ENCODE results near the gene APOA1.

APOA1 gene

DNA sequence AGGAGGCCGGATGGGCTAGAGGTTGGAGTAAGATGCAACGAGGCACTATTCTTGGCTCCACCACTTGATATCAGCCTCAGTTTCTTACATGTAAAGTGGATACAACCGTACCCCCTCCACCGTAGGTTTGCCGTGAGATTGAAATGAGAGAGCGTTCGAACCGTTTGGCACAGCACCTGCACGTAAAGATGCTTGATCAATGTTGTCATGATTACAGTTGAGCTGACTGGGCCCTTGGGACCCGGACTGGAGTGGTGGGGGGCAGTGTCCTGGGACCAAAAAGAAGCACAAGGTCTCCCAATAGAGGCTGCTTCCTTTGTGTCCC, 4.0 kb downstream of the APOA1 start:
- no peak for DNase-seq

DNA sequence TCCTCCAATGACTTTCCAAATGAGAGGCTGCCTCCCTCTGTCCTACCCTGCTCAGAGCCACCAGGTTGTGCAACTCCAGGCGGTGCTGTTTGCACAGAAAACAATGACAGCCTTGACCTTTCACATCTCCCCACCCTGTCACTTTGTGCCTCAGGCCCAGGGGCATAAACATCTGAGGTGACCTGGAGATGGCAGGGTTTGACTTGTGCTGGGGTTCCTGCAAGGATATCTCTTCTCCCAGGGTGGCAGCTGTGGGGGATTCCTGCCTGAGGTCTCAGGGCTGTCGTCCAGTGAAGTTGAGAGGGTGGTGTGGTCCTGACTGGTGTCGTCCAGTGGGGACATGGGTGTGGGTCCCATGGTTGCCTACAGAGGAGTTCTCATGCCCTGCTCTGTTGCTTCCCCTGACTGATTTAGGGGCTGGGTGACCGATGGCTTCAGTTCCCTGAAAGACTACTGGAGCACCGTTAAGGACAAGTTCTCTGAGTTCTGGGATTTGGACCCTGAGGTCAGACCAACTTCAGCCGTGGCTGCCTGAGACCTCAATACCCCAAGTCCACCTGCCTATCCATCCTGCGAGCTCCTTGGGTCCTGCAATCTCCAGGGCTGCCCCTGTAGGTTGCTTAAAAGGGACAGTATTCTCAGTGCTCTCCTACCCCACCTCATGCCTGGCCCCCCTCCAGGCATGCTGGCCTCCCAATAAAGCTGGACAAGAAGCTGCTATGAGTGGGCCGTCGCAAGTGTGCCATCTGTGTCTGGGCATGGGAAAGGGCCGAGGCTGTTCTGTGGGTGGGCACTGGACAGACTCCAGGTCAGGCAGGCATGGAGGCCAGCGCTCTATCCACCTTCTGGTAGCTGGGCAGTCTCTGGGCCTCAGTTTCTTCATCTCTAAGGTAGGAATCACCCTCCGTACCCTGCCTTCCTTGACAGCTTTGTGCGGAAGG, 4.8 kb downstream of the APOA1 start:
- DNase-seq: no peak

DNA sequence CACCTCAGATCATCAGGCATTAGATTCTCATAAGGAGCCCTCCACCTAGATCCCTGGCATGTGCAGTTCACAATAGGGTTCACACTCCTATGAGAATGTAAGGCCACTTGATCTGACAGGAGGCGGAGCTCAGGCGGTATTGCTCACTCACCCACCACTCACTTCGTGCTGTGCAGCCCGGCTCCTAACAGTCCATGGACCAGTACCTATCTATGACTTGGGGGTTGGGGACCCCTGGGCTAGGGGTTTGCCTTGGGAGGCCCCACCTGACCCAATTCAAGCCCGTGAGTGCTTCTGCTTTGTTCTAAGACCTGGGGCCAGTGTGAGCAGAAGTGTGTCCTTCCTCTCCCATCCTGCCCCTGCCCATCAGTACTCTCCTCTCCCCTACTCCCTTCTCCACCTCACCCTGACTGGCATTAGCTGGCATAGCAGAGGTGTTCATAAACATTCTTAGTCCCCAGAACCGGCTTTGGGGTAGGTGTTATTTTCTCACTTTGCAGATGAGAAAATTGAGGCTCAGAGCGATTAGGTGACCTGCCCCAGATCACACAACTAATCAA, 5.6 kb downstream of the APOA1 start:
- no peak for DNase-seq

DNA sequence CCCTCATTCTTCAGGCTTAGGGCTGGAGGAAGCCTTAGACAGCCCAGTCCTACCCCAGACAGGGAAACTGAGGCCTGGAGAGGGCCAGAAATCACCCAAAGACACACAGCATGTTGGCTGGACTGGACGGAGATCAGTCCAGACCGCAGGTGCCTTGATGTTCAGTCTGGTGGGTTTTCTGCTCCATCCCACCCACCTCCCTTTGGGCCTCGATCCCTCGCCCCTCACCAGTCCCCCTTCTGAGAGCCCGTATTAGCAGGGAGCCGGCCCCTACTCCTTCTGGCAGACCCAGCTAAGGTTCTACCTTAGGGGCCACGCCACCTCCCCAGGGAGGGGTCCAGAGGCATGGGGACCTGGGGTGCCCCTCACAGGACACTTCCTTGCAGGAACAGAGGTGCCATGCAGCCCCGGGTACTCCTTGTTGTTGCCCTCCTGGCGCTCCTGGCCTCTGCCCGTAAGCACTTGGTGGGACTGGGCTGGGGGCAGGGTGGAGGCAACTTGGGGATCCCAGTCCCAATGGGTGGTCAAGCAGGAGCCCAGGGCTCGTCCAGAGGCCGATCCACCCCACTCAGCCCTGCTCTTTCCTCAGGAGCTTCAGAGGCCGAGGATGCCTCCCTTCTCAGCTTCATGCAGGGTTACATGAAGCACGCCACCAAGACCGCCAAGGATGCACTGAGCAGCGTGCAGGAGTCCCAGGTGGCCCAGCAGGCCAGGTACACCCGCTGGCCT, 7.1 kb downstream of the APOA1 start:
- DNase-seq: no peak

DNA sequence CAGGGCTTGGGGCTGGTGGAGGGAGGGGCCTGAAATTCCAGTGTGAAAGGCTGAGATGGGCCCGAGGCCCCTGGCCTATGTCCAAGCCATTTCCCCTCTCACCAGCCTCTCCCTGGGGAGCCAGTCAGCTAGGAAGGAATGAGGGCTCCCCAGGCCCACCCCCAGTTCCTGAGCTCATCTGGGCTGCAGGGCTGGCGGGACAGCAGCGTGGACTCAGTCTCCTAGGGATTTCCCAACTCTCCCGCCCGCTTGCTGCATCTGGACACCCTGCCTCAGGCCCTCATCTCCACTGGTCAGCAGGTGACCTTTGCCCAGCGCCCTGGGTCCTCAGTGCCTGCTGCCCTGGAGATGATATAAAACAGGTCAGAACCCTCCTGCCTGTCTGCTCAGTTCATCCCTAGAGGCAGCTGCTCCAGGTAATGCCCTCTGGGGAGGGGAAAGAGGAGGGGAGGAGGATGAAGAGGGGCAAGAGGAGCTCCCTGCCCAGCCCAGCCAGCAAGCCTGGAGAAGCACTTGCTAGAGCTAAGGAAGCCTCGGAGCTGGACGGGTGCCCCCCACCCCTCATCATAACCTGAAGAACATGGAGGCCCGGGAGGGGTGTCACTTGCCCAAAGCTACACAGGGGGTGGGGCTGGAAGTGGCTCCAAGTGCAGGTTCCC, 7.8 kb downstream of the APOA1 start, which contains the start of gene APOC3:
APOC3 (plus strand) TSS at position 383 of the 659 bp plus-strand sequence. CDS start 676 bp downstream, outside the sequence.
- DNase-seq: no peak

DNA sequence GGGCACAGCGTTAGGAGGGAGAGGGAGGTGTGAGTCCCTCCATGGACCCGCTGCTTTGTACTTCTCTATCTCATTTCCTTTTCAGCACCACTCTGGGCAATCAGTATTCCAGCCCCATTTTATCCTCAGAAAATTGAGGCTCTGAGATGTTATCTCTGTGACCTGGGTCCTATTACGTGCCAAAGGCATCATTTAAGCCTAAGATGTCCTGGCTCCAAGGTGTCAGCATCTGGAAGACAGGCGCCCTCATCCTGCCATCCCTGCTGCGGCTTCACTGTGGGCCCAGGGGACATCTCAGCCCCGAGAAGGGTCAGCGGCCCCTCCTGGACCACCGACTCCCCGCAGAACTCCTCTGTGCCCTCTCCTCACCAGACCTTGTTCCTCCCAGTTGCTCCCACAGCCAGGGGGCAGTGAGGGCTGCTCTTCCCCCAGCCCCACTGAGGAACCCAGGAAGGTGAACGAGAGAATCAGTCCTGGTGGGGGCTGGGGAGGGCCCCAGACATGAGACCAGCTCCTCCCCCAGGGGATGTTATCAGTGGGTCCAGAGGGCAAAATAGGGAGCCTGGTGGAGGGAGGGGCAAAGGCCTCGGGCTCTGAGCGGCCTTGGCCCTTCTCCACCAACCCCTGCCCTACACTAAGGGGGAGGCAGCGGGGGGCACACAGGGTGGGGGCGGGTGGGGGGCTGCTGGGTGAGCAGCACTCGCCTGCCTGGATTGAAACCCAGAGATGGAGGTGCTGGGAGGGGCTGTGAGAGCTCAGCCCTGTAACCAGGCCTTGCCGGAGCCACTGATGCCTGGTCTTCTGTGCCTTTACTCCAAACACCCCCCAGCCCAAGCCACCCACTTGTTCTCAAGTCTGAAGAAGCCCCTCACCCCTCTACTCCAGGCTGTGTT, 8.5 kb downstream of the APOA1 start:
- DNase-seq: no peak

DNA sequence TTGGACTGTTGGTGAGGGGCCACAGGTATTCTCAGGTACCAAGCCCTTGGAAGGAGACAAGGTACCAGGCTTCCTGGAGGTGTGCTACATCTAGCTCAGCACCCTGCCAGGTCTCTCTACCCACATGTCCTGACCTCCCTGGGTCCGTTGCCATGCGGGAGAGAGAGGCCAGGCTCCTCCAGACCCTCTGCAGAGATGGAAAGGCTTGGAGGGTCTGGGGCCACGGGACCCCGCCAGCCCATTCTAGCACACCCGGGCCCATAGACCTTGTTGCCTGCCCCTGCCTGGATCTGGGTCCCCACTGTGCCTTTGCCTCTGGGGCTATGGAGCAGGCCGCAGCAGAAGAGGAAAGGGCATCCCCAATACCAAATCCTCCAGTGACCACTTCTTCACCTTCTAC, 10.0 kb downstream of the APOA1 start:
- no peak for DNase-seq

DNA sequence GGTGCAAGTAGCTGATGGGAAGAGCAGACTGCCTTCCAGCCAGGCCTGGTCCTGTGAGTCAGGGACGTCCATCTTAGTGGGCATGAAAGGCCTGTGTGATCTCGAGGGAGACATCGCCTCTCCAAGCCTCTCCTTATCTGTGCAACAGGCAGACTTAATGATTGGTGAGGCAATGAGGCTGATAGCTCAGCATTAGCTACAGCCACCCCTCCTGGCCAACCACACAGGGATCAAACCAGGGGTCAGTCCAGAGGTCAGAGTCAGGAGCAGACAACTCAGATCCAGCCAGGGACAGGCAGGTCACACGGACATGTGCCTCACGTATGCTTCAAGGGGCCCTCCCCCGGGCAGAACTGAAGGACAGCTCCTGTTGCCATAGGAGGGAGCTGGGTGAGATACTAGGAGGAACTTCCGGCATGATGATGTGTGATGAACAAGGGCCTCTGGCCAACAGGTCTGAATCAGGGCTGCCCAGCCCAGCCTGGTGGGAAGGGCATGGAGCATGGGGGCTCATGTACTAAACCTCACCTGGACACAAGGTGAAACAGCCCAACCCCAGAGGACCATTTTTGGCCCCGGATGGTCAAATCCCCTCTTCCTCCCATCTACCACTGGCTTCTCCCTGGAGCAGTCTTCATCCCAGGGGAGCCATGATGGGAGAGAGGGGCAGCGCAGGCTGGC, 10.5 kb downstream of the APOA1 start:
- no peak for DNase-seq

DNA sequence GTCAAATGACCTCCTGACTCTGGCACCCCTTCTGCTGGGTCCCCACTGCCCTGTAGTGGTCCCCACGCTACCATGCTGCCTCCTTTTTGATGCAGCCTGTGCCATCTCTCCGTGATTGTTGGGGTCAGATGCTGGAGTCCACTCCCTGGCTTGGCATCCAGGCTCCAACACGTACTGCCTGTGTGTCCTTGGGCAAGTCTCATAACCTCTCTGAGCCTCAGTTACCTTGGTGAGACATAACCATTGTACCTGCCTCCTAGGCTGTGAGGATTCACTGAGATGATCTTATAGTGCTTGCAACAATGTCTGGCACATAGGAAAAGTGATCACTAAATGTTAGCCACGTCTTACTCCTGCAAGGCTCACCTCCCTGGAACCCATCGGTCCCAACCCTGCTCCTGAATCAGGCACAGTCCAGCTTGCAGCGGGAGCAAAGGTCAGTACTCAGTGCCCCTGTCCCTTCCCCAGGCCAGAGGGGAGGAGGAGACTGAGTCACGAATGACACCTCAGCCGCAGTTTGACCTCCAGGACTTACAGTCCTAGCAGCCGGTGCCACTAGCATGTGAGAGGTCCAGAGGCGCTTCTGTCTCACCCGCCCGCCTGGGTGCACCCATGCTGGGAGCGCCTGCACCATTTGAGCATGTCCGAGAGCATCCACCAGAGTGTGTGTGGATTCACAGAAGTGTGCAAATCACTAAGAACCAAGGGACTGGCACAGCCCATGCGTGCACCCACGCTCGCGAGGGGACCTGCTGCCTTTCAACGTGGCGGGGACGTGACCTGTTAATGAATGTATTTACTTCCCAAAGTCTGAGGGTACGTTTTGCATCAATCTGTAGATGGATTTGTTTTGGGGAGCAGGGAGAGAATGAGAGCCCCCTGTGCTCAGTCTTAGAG, 11.3 kb downstream of the APOA1 start:
- no peak for DNase-seq

DNA sequence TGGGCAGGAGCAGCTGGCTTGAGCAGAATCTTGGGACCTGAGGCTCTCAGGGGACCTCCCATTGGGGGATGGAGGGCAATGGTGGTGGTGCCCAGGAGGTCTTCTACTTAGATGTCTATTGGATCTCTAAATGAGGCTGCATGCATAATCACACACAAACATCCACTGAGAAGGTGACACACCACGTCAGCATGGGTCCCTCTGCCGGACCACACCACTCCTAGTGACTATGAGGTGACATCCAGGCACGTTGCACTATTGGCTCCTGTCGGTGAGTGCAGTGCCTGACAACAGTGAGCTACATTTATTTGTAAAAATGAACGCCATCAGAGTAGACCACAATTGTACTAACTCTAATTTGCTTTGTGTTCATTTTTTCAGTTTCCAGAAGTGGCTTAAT, 12.0 kb downstream of the APOA1 start:
- DNase-seq: no peak

DNA sequence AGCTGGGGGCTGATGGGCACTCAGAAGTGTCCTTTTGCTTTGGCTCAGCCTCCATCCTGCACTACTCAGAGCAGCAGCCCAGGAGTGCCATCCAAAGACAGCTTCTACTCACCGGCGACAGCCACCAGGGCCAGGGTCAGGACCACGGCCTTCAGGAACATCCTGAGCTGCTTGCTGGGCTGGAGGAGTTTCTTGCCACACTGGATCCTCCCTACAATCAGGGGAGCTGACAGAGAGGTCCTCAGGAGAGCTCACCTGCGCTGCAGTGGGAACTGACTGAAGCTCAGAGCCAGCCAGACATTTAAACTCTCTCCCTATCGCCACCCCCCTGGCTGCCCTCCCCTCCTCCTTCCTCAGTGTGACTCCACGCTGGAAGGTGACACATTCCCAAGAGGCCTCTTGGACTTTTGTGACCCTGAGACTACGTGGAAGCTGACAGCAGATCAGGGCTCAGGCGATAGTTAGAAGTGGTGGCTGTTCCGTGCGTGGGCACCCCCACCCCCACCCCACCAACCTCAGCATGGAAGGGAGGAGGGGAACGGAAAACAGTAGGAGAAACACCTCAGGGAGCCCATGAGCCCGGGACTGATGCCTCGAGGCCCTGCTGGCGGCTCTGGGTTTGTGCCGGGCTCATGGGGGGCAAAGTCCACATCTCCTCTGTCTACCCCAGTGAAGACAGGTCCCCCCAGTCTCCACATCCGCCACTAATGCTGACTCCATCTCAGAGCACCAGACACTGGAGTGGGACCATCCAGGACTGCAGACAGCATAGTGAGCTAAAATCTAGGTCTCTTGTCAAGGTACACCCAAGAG, 14.2 kb downstream of the APOA1 start, which contains the start of gene APOA4:
APOA4 (minus strand) TSS at position 274 of the 813 bp plus-strand sequence; CDS start at position 161, 113 bp downstream.
- no peak for DNase-seq

DNA sequence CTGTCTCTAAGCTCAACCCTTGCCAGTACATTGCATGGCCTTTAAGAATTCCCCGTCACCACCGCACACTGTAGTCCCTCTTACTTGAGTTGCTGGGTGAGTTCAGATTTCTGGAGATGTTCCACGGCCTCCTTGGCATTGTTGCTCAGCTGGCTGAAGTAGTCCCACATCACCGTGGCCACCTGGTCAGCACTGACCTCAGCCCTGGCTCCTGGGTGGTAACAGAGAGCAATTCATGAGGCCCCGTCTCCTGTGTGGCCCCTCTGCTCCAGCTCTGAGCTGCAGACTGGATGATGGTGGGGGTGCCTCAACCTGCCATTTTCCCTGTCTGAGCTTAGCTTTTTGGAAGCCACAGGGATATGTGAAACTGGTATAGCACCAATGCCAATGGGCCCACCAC, 14.8 kb downstream of the APOA1 start:
- DNase-seq: no peak

DNA sequence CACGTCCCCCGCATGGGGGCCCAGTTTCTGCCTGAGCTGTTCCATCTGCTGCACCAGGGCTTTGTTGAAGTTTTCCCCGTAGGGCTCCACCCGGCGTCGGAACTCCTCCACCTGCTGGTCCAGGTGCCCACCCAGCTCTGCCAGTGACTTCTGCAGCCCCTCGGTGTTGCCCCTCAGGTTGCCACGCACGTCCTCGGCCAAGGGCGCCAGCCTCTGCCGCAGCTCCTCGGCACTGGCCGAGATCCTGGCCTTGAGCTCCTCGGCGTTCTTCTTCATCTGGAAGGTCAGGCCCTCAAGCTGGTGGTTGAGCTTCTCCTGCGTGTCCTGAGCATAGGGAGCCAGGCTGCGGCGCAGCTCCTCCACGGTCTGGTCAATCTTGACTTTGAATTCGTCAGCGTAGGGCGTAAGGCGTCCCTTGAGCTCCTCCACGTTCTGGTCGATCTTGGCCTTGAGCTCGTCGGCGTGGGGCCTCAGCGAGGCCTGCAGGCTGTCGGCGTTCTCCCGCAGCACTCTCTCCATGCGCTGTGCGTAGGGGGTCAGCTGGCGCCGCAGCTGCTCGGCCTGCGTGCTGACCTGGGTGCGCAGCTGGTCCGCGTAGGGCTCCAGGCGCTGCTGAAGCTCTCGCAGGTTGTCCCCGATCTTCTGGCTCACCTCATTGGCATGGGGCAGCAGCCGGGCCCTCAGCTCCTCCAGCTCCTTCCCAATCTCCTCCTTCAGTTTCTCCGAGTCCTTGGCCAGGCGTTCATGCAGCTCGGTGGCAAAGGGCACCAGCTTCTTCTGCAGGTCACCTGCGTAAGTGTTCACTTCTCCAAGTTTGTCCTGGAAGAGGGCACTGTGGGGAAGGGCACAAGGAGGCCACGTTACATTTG, 16.1 kb downstream of the APOA1 start:
- no peak for DNase-seq

DNA sequence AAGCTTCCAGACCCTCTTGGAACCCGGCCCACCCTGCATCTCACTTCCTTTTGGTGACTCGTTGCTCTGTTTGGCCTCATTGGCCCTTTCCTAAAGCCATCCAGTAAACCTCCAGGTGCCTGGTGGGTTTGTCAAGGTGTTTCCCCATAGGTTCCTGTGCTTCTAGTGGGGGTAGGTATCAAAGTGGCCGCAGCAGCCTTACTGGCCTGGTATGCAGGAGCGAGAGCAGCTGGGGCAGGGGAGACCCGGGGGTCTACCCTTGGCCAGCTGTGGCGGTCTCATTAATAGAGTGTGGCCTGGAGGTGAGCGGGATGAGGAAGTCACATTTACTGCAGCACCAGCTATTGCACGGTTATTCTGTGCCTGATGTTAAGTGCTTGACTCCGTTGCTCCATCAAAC, 18.4 kb downstream of the APOA1 start:
- DNase-seq: no peak

DNA sequence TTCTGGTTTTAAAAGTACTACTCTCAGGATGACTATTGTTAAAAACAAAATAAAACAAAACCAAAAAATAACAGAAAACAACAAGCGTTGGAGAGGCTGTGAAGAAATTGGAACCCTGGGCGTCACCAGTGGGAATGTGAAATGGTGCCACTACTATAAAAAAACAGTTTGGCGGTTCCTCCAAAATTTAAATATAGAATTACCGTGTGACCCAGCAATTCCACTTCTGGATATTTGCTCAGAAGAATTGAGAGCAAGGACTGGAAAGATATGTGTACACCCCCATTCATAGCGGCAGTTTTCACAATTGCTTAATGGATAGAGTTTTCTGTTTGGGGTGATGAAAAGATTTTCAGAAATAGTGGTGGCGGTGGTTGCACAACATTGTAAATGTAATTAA, 22.9 kb downstream of the APOA1 start:
- DNase-seq: no peak

DNA sequence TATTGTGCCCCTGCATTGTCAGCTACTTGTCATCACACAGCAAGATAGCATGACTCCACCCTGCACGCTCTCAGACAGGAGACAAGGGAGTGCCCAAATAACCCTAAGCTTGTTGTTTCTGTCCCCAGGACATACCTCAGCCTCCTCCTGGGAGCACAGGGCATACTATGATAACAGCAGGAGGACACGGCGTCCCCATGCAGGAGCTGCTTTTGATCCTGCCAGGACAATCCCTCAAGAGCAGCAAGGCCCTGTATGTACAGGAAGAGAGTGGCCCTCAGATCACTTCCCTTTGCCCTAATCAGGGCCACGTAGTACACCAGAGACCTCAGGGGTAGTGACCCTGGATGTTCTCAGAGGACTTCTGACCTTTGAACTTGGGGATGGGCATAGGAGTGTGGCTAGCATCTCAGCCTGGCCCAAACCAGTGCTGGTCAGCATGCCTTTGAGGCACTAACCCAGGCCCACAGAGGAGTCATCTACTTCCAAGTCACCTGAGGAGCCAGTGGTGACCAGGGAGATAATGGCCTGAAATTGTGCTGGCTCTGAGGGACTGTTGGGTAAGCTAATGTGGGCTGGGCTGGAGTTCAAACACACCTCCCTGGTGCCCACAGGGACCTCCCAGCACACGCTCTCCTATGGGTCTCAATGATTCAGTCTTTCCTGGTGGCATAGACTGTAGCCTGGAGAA, 23.5 kb downstream of the APOA1 start:
- DNase-seq: no peak

DNA sequence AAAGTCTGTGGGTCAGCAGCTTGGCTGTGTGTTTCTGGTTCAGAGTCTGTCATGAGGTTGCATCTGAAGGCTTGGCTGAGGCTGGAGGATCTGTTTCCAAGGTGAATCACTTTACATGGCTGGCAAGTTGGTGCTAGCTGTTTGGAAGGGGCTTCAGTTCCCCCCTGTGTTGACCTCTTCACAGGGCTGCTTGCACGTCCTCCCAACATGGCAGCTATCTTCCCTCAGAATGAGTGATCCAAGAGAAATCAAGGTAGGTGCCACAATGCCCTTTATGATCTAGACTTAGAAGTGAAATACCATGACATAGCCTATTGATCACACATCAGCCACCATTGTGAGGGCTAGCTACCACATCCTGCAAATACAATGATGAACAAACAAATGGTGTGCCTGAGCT, 24.3 kb downstream of the APOA1 start:
- DNase-seq: no peak

DNA sequence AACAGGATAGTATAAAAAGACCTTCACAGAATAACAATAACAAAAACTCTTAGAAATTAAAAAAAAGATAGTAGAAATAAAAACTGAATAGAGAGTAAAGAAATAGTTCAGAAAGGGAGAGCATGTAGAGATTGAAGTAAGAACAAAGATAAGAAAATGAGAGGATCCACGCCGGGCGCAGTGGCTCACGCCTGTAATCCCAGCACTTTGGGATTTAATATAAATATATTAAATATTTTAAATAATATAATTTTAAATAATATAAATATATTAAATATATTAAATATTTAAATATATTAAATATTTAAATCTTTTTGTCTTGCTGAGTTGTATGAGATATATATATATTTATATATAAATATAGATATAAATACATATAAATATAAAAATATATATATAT, 25.3 kb downstream of the APOA1 start:
- DNase-seq: no peak

All from activated CD4-positive, alpha-beta T cell treated with anti-CD3 and anti-CD28 coated beads, Interleukin-2, amount 50 U/mL, for 48 hours (primary cell).